ENCODE results near the gene MARCHF9.
"Not testable (repeated sequence)": the region's sequence is repeated elsewhere in the genome, so short reads cannot be mapped to it uniquely, and the experiment has no call there.

DNA sequence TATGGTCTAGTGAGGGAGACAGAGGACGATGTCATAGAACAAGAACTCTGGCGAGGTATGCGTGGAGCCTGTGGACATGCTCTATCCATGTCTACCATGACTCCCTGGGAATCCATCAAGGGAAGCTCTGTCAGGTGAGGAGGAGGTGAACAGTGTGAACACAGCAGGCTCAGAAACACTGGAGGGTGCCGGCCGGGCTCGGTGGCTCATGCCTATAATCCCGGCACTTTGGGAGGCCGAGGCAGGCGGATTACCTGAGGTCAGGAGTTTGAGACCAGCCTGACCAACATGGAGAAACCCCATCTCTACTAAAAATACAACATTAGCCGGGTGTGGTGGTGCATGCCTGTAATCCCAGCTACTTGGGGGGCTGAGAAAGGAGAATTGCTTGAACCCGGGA is 19.7 kb downstream of the MARCHF9 start:
- TF ChIP-seq, protein P1, sequence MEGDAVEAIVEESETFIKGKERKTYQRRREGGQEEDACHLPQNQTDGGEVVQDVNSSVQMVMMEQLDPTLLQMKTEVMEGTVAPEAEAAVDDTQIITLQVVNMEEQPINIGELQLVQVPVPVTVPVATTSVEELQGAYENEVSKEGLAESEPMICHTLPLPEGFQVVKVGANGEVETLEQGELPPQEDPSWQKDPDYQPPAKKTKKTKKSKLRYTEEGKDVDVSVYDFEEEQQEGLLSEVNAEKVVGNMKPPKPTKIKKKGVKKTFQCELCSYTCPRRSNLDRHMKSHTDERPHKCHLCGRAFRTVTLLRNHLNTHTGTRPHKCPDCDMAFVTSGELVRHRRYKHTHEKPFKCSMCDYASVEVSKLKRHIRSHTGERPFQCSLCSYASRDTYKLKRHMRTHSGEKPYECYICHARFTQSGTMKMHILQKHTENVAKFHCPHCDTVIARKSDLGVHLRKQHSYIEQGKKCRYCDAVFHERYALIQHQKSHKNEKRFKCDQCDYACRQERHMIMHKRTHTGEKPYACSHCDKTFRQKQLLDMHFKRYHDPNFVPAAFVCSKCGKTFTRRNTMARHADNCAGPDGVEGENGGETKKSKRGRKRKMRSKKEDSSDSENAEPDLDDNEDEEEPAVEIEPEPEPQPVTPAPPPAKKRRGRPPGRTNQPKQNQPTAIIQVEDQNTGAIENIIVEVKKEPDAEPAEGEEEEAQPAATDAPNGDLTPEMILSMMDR (IDR thresholded peaks at IDR 0.05), result not testable (repeated sequence)
- not testable (repeated sequence) for TF ChIP-seq EZH2, EZH2phosphoT487 (IDR thresholded peaks at IDR 0.05)
